NCI-H524 (cell line): ENCODE results near the gene NRM.
A peak's percentile ranks its signal among the peaks of the same experiment; 100 is the strongest.
"Not testable (repeated sequence)": the region's sequence is repeated elsewhere in the genome, so short reads cannot be mapped to it uniquely, and the experiment has no call there.

Experiments used
- DNase-seq, 2 experiments: peaks; one replicate each; lab custom pipeline; 2025; lab: John Stamatoyannopoulos, UW

NRM gene, protein sequence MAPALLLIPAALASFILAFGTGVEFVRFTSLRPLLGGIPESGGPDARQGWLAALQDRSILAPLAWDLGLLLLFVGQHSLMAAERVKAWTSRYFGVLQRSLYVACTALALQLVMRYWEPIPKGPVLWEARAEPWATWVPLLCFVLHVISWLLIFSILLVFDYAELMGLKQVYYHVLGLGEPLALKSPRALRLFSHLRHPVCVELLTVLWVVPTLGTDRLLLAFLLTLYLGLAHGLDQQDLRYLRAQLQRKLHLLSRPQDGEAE

DNA sequence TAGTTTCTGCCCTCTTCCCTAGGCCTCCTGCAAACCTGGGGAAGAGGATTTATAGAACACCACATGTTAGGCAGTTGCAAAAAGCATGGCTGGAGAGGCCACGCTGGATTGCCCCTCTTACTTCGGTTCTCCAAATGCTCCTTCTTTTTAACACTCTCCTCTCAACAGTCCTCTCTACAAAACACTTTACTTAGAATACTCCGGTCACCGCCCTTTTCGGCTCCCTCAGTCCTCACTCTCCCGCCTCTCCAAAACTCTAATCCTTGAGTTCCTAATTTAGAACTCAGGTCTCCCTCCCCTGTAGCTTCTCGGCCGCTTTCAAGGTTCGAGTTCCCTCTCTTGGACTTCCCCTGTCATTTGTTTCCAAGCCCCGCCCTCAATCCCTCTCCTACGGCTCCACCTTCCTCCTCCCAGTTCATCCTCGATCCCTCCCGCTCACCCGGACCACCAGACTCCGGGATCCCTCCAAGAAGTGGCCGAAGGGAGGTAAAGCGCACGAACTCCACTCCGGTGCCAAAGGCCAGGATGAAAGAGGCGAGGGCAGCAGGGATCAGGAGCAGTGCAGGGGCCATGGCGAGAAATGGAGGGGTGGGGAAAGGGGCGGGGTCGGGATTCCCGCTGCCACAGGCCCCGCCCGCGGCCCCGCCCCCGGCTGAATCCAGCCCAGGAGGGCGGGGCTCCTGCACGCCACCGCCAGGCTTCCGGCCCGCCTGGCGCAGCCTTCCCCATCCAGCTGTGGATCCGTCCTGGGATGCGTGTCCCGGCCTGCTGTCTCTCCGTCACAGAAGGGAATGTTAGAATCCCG is at the start of gene NRM:
Gene NRM (minus strand): TSS at position 582 of the 805 bp plus-strand sequence. CDS start 10 bp downstream, at position 572.
- DNase-seq = peak; percentile 71 to 88

DNA sequence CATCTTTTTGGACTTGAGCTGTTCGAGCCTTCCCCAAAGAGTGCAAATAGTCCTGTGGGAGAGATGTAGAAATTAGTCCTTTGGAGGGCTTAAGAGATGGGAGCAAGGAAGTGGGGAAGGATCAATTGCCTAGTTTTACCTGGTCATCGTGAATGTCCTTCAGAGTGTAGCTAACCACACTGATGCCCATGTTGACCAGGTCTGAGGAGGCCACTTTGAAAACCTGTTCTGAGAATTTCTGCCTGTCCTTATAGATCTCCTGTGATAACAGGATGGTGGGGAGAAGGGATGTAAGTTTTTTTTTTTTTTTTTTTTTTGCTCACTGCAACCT is 49.7 kb upstream of the NRM start:
- no peak for DNase-seq

DNA sequence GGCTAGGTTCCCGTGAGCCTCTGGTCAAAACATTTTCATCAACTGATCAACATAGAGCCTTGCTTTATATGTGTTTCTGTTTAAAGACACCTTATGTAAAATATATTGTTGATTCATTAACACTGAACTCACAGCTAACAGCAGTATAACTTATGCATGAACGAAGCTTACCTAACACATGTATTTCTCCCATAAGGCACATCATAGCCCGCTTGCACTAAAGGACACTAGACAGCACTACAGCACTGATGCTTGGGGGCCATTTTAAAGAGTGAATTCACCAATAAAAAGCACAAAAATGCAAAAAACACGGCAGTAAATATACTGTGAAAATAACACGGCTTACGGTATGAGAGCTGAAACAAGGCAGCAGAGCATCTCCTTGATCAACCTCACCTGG is 47.7 kb upstream of the NRM start:
- no peak for DNase-seq

DNA sequence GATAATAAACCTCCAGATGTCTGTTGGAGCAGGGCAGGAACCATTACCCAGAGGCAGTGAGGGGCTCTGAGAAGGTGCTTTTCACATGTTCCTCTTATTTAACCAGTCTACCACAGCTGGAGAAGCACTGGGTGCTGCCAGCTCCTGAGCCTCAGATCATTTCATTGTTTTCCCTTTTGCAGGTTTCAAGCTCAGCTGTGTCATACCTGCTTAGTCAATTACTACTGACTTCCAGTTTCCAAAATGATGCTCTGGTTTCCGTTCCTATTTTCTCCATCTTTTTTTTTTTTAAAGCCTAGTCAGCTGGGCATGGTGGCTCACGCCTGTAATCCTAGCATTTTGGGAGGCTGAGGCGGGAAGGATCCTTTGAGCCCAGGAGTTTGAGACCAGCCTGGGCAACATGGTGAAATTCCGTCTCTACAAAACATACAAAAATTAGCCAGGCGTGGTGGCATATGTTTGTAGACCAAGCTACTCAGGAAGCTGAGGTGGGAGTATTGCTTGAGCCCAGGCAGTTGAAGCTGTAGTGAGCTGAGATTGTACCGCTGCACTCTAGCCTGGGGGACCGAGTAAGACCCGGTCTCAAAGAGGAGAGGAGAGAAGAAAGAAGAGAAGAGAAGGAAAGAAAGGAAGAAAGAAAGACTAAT is 45.0 kb upstream of the NRM start:
- DNase-seq = no peak

DNA sequence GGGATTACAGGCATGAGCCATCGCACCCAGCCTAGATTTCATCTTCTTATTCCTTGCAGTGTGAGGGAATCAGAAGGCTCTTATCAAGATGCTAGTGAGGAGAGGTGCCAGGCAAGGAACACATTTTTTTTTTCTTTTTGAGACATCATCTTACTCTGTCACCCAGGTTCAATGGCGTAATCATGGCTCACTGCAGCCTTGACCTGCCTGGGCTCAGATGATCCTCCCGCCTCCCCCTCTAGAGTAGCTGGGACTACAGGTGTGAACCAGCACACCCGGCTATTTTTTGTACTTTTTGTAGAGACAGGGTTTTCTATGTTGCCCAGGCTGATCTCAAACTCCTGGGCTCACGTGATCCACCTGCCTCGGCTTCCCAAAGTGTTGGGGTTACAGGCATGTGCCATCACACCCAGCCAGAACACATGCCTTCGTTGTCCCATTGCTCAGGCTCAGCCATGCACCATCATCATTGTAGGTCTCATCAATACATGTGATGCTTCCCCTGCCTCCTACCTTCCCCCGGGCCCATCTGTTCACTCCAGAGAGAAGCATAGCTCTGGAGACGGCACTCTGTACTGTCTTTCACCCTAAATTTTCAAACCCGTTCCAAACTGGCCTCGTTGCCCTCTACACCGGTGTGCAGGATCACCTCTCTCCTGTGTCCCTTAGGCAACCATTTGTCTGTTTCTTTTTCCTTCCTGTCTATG is 41.6 kb upstream of the NRM start:
- DNase-seq = no peak

DNA sequence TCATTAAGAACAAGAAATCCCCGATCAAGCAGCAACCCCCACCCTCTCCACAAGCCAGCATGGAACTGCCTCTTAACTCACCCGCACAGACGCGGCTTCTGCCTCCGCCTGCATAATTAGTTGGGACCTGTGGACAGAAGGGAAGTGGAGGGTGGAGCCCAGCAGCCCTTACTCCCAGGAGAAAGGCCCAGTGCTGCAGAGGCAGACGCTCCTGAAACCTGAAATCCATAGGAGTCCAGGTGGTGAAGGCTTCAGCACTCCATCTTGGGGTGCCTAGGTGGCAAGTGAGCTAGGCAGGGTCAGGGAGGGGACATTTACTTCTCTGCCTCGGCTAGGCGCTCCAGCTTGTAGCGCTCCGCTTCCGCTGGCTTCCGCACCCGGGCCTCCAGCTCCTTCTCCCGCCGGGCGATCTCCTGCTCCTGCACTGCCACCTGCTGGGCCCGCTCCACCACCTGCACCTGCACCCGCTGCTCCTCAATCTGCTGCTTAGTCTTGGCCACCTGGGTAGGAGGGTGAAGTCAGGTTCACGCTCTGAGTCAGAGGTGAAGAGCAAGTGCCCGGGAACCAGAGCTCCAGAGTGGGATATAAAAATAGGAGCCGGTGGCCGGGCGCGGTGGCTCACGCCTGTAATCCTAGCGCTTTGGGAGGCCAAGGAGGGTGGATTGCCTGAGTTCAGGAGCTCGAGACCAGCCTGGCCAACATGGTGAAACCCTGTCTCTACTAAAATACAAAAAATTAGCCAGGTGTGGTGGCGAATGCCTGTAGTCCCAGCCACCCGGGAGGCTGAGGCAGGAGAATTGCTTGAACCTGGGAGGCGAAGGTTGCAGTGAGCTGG is 40.0 kb upstream of the NRM start:
- peak; percentile 82 to 86 for DNase-seq

DNA sequence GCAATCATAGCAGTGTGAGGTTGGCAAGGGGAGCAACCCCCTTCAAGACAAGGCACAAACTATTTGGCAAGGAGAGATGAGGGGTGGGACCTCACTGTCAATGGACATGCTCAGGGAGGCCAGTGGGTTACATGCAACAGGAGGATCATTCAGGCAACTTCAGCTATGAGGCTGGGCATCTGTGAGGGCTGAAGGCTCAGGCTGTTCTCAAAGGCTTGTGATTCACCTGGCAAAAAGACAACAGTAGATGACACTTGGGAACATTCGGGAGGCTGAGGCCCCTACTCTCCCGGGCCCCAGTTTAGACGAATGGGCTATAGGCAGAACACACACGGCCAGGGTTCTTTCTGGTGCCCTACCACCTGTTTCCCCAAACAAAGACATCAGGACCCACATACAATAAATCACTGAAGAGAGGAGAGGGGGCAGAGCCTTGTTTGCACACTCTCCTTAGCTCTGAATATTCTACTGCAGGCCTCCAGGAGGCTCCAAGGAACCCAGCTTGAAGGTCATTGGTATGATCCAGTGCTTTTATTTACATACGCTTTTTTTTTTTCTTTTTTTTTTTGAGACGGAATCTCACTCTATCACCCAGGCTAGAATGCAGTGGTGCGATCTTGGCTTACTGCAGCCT is 37.3 kb upstream of the NRM start:
- no peak for DNase-seq

DNA sequence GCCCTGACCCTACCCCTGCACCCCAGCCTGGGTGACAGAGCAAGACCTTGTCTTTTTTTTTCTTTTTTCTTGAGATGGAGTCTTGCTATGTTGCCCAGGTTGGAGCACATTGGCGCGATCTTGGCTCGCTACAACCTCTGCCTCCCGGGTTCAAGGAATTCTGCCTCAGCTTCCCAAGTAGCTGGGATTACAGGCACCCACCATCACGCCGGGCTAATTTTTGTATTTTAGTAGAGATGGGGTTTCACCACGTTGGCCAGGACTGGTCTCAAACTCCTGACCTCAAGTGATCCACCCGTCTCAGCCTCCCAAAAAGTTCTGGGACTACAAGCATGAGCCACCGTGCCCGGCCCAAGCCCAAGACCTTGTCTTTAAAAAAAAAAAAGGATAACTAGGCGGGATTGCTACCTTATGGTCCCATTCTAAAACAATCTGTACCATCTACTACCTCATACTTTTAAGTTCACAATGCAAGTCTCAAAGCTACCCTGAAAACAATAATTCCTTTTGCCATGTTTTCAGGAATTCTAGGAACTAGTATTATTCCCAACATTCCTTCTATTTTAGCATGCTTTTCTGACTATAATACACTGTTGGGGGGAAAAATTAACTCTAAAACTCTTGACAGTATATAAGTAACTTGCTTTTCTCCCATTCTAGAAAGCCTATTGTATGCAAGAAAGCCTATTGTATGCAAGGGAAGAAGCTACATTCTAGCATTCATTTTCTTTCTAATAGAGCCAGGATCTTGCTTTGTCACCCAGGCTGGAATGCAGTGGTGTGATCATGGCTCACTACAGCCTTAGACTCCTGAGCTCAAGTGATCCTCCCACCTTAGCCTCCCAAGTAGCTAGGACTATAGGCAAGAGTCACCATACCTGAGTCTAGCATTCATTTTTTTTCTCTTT is 36.0 kb upstream of the NRM start:
- no peak for DNase-seq

DNA sequence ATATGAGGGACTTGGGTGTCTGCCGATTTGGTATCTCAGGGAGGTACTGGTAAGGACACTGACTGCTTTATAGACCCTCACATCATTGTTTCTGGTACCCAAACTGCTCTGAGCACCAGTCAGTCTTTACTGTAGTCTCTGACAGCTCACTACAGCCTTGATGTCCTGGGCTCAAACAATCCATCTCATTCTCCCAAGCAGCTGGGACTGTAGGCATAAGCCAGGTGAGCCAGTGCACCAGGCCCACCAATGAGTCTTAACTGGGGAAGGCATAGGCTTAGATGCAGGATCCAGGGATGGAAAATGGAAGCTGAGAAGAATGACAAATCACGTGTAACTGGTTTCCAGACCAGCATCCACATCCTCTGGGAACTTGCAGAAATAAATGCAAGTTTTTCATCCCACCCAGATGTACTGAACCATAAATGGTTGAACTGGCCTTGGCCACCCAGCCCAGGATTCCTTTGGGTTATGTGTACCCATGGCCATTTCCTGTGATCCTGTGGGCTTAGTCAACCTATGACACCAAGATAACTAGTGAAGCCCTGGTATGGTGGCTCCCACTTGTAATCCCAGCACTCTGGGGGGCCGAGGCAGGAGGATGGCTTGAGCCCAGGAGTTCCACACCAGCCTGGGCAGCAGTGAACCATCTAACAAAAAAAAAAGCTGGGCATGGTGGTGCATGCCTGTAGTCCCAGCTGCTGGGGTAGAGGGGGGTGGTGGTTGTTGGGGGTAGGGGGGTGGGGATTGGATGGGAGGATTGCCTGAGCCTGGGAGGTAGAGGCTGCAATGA is 35.1 kb upstream of the NRM start:
- DNase-seq = peak; percentile 14 to 44

GRCh38 chr6:30724906-30725667 is 34.3 kb upstream of the NRM start:
- DNase-seq = peak in 1 of 2 experiments; percentile 20

- not testable (repeated sequence) for DNase-seq
Measured at GRCh38 chr6:30723843-30724741, 33.3 kb upstream of the NRM start.

GRCh38 chr6:30723159-30723842 is 32.5 kb upstream of the NRM start:
- DNase-seq = not testable (repeated sequence)

DNA sequence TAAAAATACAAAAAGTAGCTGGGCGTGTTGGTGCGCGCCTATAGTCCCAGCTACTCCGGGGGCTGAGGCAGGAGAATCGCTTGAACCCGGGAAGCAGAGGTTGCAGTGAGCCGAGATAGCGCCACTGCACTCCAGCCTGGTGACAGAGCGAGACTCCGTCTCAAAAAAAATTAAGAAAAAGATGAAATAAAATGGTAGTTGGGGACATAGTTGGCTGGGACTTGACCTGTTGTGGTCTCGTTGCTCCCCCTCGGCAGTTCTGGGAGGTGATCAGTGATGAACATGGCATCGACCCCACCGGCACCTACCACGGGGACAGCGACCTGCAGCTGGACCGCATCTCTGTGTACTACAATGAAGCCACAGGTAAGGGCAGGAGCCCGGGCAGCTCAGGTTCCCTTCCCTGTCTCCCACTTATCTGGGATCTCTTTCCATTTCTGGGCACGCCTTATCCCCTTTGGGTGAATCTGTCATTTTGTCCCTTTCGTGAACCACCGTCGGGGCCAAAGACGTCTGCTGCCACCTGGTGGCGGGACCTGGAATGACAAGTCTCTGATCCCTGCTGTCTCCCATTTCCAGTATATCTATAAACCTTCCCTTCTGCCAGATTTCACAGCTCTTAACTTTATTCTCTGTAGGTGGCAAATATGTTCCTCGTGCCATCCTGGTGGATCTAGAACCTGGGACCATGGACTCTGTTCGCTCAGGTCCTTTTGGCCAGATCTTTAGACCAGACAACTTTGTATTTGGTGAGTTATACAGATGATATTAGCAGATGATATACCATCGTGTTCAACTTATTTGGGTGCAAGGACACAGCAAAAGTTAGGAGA is 31.7 kb upstream of the NRM start:
- DNase-seq = peak; percentile 49 to 76

DNA sequence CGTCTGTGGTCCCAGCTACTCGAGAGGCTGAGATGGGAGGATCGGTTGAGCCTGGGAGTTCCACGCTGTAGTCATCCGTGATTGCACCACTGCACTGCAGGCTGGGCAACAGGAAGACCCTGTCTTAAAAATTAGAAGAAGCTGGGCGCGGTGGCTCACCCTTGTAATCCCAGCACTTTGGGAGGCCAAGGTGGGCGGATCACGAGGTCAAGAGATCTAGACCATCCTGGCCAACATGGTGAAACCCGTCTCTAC is 31.2 kb upstream of the NRM start:
- DNase-seq = not testable (repeated sequence)

DNA sequence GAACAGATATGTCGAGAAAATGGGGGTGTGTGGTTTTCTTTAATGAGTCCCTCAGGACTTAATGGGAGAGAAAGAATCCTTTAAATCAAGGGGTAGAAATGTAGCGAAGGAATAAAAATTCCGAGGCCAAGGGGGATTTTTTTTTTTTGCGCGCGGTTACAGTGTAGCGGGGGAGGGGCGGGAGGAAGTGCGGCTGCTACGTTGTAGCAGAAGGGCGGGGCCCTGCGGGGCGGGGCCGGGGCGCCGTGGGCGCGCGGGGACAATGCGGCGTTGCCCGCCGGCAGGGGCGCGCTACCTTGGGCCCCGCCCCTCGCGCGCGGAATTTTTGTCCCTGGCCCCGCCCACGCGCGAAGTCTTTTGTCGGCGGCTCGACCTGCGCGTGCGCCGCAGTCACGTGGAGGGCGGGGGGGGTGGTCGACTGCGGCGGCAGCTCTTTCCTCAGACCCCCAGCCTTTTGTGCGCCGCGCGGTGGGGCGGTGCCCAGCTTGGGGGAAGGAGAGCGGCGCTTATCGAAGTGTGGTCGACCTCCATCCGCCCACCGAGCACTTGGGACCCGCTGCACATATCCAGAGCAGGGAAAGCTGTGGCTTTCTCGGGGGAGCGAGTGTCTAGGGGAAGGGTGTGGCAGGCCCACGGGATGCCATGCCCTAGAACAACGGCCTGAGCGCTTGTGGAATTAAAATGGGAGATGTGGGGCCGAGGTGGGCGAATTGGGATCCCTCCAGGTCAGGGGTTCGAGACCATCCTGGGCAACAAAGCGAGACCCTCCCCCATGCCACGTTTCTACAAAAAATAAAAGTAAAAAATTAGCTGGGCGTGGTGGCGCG is 30.6 kb upstream of the NRM start:
- DNase-seq = peak; percentile 56 to 85
